Neural cell (in vitro differentiated cells): ENCODE results near the gene KIAA1958.

Source experiments
- CTCF ChIP-seq: fragments of 450-650 bp; IDR thresholded peaks from 2 replicates; pipeline ENCODE4 v1.5.1; 2014; ENCODE audit warnings: antibody characterized with exemption, mild to moderate bottlenecking, moderate library complexity; ENCODE audit not compliant: poor library complexity, severe bottlenecking
- EZH2 ChIP-seq: fragments of 200-600, 300-800 bp; shearing (Covaris generic), sonication (generic); IDR thresholded peaks from 2 replicates; pipeline ENCODE4 v1.6.1; 2014; ENCODE audit warnings: antibody characterized with exemption, low read length, borderline replicate concordance, mild to moderate bottlenecking; ENCODE audit not compliant: insufficient read depth, poor library complexity, severe bottlenecking

GRCh38 chr9:112508377-112508776 is 21.8 kb downstream of the KIAA1958 start:
- TF ChIP-seq CTCF (no peak), EZH2 (no peak)
